Measurements from ENCODE around the gene MAPKBP1. TPM values are rescaled to one million over a fixed set of nuclear protein-coding genes. Genes with fewer than 3 reads are reported as not detected.

The MAPKBP1 gene
- total and polyA plus RNA-seq, 2 of the 8 experiments (the other 6 are each of a cell fraction or from before 2014, with no cell fraction given), result 4.3 to 11.3 TPM

- TF ChIP-seq MAFK (IDR thresholded peaks at IDR 0.05; ENCODE audit: low read depth, low read length), result no peak
- TF ChIP-seq POLR2AphosphoS5 (IDR thresholded peaks at IDR 0.05; ENCODE audit: low read depth, low read length), result no peak
- no peak for TF ChIP-seq E2F6 (IDR thresholded peaks at IDR 0.05)
- no peak for TF ChIP-seq SIN3A (conservative IDR thresholded peaks at IDR 0.05 in 1 of 2, IDR thresholded peaks at IDR 0.05 in 1 of 2; ENCODE audit: low read depth in 1 of 2, low read length in 2 of 2)
- no peak for TF ChIP-seq SIRT6 (IDR thresholded peaks at IDR 0.05; ENCODE audit: low read length)
- Histone ChIP-seq H3K9ac (replicated peaks in 1 of 4; ENCODE audit: extremely low read depth in 1 of 4, low read depth in 3 of 4, low read length in 3 of 4) (no peak overlapping the region), H3K14ac (ENCODE audit: insufficient read length) (no peak overlapping the region), H3K56ac (replicated peaks; ENCODE audit: insufficient read length, low read depth, low read length) (no peak overlapping the region), H3K23me2 (ENCODE audit: low read depth, low read length) (peaks cover 4% of the 10 kb centered on the region; the same call in 1 of the 2 replicates), H3K23ac (ENCODE audit: insufficient read length) (no peak overlapping the region), H4K91ac (replicated peaks; ENCODE audit: insufficient read length, low read length) (no peak overlapping the region), H2AK5ac (ENCODE audit: low read depth, low read length) (no peak overlapping the region), H2BK15ac (ENCODE audit: low read length) (no peak overlapping the region), H3K18ac (ENCODE audit: extremely low read depth, low read length) (no peak overlapping the region), H3K4ac (replicated peaks; ENCODE audit: insufficient read length, low read depth, low read length) (no peak overlapping the region), H3K79me2 (ENCODE audit: control insufficient read depth in 1 of 2, insufficient read depth in 2 of 2, low read length in 2 of 2) (no peaks in the 10 kb centered on the region), H2BK120ac (replicated peaks; ENCODE audit: low read depth, low read length) (no peak overlapping the region), H3K36me3 (ENCODE audit: control insufficient read depth in 2 of 4, insufficient read depth in 4 of 4, low read length in 3 of 4) (peaks cover 0 to 3% (median 0%) of the 10 kb centered on the region in 4 experiments; a peak in 4 of 8 replicates), H4K20me1 (replicated peaks in 1 of 2; ENCODE audit: control insufficient read depth in 1 of 2, insufficient read depth in 2 of 2, low read length in 2 of 2) (peaks cover 1 to 15% of the 10 kb centered on the region in 2 experiments), H2BK5ac (ENCODE audit: low read depth, low read length) (no peak overlapping the region), H3K4me3 (ENCODE audit: extremely low read depth in 1 of 4, insufficient read depth in 2 of 4, low read depth in 3 of 4, low read length in 4 of 4) (no peak overlapping the region), H4K5ac (ENCODE audit: insufficient read length, low read depth, low read length) (no peak overlapping the region), H3K79me1 (ENCODE audit: low read depth, low read length) (peaks cover 2% of the 10 kb centered on the region; the same call in 1 of the 2 replicates), H3K9me3 (ENCODE audit: insufficient read depth in 2 of 2, low read depth in 1 of 2, low read length in 1 of 2) (no peaks in the 10 kb centered on the region), H2AFZ (ENCODE audit: low read length) (no peak overlapping the region), H3K27me3 (replicated peaks in 1 of 4; ENCODE audit: control insufficient read depth in 3 of 4, extremely low read depth in 1 of 4, insufficient read depth in 3 of 4, low read length in 3 of 4) (no peaks in the 10 kb centered on the region), H2BK12ac (ENCODE audit: low read depth, low read length) (no peak overlapping the region), H2BK20ac (ENCODE audit: low read length) (no peak overlapping the region), H3K4me2 (ENCODE audit: insufficient read depth in 1 of 2, low read depth in 2 of 2, low read length in 2 of 2) (no peak overlapping the region), H3K4me1 (replicated peaks in 1 of 4; ENCODE audit: control insufficient read depth in 3 of 4, insufficient read depth in 4 of 4, low read length in 3 of 4) (peaks cover 0 to 4% (median 2%) of the 10 kb centered on the region in 4 experiments; a peak in 3 of 7 replicates), H3K27ac (ENCODE audit: low read depth, low read length) (no peak overlapping the region), H4K8ac (ENCODE audit: extremely low read depth, insufficient read depth, low read length) (no peak overlapping the region)
- DNase-seq (ENCODE audit: low read depth in 1 of 2, low spot score in 2 of 2) (no peak), FAIRE-seq (no peak)
- 88% methylated on average over 3 of the region's 3 CpGs; no CpG with 5 or more reads in 1 of the 2 experiments for WGBS, 2 experiments (ENCODE audit: extremely low coverage in 1 of 2, insufficient coverage in 1 of 2, insufficient read length in 1 of 2, insufficient replicate concordance in 2 of 2, low coverage in 1 of 2, low lambda C conversion rate in 2 of 2, missing lambda C conversion rate in 1 of 2)
- ChIA-PET CTCF (ENCODE audit: partially characterized antibody) (interaction anchor here (2.6 to 3.8 kb wide), 2 partner anchors 12 to 71 kb away, joined by 10 to 30 read pairs; no protein-coding TSS in a partner anchor), POLR2A (ENCODE audit: partially characterized antibody) (interaction anchor here (0.7 to 1.5 kb wide), 2 partner anchors 19 to 59 kb away, joined by 3 to 5 read pairs; partner anchors contain the start of gene MAPKBP1)
Observed at GRCh38 chr15:41832875-41833274, 58.6 kb downstream of the MAPKBP1 start.

Measured in H1 (cell line).